GM18526 (cell line): ENCODE results near the gene AOAH.

Experiments
- POLR2A ChIP-seq: IDR thresholded peaks from 3 replicates; pipeline ENCODE4 v1.6.1; 2011; ENCODE audit not compliant: insufficient read length; ENCODE audit errors: extremely low read depth

The AOAH gene

GRCh38 chr7:36606976-36607720, 117.1 kb downstream of the AOAH start:
- TF ChIP-seq POLR2A = no peak

DNA sequence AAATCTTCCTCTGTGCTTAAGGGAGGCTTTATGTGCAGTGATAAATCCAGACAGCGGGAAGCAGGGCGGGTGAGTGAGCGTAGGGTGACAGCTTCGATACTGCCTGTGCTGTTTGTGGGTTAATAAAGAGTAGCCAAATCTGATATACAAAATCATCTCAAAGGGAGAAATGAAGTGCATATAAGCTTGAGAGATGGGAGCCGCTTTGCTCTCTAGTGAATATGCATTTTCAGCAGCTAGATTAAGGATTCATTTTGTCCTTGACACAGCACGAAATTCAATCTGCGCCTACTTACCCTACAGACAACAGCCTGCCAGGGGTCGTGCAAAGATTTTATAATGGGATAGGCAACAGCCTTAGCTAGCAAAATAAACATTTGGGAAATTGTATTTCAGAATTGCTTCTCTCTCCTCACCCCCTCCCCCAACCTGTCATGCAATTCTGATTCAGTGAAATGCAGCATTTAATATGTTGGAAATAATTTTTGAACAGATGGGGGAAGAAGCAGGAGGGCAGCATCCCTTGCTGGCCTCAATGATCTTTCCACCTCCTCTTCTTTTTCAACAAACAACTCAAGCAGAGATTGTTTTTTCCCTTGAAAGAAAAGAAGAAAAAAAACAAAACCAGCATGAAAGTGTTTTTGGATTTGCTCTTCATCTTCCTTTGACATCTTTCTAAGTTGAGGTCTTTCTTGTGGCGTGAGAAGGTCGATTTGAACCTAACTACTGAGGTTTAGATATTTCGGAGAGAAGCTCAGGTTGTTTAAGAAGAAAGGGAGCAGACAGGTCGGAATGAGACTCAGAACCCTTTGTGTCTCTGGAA, 117.9 kb downstream of the AOAH start:
- no peak for TF ChIP-seq POLR2A

DNA sequence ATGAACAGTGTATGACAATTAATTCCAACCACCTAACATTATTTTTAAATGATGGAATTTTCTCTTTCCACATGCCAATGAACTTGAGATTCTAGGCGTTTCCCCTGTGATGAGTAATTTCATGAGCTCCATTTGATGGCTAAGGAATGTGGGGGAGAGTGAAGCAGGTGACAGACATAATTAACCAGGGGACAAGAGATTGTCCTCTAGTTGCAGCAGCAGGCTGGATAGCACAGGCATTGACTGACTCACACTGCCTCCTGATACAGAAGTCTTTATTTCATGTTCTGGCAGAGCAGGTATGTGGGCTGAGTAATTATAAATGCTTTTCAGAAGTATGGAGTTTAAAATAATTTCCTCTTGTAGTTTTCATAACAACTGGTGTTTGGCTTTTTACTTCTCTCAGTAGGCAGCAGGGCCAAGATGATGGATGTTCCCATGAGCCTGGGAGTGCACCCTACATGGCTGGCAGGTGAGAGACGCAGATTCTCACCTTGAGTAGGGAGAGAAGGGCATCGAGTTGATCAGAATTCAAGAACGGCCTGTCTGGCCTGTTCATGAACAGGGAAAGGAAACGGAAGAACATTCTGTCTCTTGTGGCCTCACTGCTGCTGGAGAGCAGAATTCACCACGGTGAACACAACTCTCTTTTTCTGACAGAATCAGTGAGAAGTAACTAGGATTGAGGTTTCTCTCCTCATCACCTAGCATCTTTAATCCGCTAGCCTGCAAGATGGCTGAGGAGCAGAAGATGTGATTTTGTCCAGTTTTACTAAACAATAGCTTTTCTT, 118.8 kb downstream of the AOAH start:
- no peak for TF ChIP-seq POLR2A

DNA sequence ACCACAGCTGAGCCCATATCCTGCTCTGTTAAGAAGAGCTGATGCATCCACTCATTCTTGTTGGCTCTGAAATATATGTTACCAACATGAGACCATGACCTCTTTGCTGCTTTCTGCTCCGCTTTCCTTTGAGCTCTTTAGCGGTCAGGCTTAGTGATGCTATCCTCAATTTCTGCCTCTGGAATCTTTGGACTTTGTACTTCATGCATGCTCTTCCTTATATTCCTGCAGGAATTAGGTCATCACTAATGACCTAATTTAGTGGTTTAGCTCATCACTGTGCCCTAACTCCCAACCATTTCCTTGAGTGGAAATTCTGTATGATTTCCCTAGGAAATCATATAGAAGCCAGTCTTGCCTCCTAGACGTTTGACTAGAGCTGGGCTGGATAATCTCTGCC, 119.5 kb downstream of the AOAH start:
- no peak for TF ChIP-seq POLR2A

DNA sequence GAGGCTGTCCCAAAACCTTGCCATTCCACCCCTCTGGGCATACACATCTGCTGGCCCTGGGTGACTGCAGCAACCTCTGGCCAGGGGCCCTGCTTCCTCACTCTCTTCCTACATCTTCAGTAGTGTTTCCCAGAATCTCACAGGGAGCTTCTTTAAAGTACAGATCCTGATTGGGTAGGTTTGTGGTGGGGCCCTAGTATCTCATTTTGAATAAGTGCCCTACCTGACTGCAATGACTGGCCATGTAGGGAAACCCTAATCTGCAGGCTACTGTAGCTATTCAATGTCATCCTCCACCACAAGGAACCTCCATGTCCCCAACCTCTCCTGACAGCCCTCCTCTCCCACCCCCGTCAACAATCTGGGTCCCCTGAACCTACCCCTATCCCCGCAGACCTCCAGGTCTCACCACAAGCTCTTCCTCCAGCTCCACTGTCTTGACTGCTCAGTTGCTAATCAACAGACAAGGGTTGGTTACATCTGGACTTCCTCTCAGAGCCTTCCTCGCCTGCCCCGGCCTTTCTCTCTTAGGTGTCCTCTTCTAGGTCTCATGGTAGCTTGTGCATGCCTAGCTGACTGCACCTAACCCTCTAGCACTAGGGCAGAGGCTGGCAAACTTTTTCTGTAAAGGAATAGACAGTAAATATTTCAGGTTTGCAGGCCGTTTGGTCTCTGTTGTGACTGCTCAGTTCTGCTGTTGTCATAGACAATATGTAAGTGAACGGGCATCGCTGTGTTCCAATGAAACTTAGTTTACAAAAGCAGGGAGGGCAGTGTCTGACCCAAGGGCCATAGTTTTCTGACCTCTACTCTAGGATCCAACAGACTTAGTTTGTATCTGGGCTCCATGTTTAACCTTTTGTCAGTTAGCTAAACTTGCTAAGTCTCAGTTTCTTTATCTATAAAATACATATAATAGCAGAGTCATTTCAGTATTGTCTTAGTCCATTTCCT, 121.1 kb downstream of the AOAH start:
- TF ChIP-seq POLR2A = no peak

DNA sequence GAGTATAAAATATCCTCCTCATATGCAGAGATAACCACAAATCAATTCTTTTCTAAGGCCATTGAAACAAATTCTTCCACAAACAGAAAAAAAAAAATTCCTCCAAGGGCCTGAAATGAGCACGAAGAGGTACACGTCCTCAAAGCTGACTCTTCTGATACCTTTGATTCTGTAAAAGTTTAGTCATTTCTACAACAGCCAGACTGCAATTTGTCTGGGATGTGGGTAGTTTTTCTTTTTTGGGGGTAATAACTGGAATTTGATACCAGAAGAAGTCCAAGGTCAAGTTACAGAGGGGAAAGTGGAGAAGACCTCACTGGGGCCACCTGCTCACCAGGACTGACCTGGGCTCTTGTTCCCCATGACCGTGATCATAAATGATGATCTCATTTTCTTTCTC, 121.8 kb downstream of the AOAH start:
- no peak for TF ChIP-seq POLR2A

DNA sequence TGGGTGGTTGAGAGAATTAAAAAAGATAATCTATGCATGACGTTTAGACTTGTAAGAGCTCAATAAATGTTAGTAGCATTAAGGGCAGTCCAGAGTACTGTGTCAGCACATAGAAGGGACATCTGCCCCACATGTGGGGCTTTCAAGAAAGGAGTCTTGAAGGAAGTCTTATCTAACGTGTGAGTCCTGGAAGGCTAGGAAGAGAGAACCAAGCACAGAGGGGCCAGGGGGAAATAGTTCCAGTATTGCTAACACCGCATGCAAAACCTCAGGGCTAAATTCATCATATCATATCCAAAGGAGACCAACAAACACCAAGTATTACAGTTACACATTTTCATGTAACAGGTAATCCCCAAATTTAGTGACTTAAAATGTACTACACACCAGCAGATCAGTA, 122.7 kb downstream of the AOAH start:
- TF ChIP-seq POLR2A = no peak

- TF ChIP-seq POLR2A = no peak
Observed at GRCh38 chr7:36600869-36601530, 123.3 kb downstream of the AOAH start.

- TF ChIP-seq POLR2A = no peak
Observed at GRCh38 chr7:36600314-36600682, 124.0 kb downstream of the AOAH start.

GRCh38 chr7:36599645-36600313, 124.5 kb downstream of the AOAH start:
- TF ChIP-seq POLR2A = no peak

DNA sequence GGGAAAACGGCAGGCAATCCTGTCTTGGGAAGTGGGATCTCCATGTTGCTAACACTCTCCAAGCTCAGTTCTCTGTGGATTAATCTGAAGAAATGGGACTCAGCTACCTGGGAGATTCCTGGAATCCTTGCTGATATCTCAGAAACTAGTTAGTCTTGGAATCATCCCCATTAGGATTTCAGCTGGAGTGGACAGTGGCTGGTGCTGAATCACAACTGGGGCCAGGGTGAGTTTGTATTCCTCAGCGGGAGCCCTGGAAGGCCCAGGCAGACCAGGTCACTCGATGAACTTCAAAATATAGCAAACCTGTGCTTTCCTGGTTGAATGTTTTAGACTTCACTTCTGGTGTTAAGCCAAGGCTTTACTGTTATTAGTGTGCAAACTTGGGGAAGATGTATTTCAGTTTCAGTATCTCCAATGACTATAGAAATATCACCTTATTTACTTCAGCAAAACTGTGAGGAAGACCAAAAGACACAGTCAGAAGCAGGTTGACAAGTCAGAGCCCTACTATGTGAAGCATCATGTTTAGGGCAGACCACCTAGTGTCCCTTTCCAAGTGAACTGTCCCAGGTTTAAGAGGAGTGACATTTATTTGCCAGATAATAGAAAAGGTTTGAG, 126.1 kb downstream of the AOAH start:
- no peak for TF ChIP-seq POLR2A

GRCh38 chr7:36597090-36597773, 127.1 kb downstream of the AOAH start:
- TF ChIP-seq POLR2A = no peak

DNA sequence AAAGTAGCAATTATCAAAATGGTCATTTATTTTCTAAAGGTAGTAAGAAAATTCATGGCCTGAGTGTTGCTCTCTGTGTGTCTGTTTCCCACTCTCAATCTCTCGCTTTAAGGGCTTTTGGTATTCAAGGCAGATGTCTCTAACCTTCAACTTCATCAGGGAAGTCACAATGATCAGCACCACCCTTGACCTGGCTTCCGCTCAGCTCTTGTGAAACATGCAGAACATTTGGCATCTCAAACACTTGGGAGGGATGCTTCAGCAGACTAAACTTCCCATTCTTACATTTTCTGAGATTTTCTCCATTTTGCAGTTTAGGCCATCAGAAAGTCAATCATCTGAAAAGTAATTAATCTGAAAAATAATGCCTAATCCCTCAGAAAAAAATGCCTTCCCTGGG, 129.8 kb downstream of the AOAH start:
- no peak for TF ChIP-seq POLR2A
